Measurements from ENCODE around the gene EPHB4.

GRCh38 chr7:100765250-100765649 is 62.1 kb downstream of the EPHB4 start:
- TF ChIP-seq, protein P1, sequence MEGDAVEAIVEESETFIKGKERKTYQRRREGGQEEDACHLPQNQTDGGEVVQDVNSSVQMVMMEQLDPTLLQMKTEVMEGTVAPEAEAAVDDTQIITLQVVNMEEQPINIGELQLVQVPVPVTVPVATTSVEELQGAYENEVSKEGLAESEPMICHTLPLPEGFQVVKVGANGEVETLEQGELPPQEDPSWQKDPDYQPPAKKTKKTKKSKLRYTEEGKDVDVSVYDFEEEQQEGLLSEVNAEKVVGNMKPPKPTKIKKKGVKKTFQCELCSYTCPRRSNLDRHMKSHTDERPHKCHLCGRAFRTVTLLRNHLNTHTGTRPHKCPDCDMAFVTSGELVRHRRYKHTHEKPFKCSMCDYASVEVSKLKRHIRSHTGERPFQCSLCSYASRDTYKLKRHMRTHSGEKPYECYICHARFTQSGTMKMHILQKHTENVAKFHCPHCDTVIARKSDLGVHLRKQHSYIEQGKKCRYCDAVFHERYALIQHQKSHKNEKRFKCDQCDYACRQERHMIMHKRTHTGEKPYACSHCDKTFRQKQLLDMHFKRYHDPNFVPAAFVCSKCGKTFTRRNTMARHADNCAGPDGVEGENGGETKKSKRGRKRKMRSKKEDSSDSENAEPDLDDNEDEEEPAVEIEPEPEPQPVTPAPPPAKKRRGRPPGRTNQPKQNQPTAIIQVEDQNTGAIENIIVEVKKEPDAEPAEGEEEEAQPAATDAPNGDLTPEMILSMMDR (IDR thresholded peaks at IDR 0.05) = no peak
- no peak for TF ChIP-seq POLR2A (IDR thresholded peaks at IDR 0.05)

All from breast epithelium (tissue), 3 donors.